H1 (cell line): ENCODE results near the gene MRPL41. TPM values are rescaled to one million over a fixed set of nuclear protein-coding genes. Genes with fewer than 3 reads are reported as not detected.

Source experiments
- BRCA1 ChIP-seq: IDR thresholded peaks from 2 replicates; pipeline ENCODE4 v1.6.1; 2012; ENCODE audit warnings: low read depth, low read length, improper control_type of control experiment
- FOSL1 ChIP-seq: IDR thresholded peaks from 2 replicates; pipeline ENCODE4 v1.6.1; 2011; ENCODE audit warnings: mild to moderate bottlenecking, low read depth, low read length, moderate library complexity; ENCODE audit not compliant: insufficient read depth
- HDAC2 ChIP-seq, 2 experiments: fragments of 300-600 bp in 1 of 2; sonication (generic) in 1 of 2; IDR thresholded peaks; 2 replicates each; pipeline ENCODE4 v1.6.1; 2011 to 2012; ENCODE audit warnings: low read depth in 2 of 2, low read length in 2 of 2, mild to moderate bottlenecking in 2 of 2, moderate library complexity in 2 of 2, borderline replicate concordance in 1 of 2, inconsistent platforms in 1 of 2
- HDAC6 ChIP-seq: IDR thresholded peaks from one replicate; pipeline ENCODE4 v1.7.1; 2012; ENCODE audit warnings: low read depth, mild to moderate bottlenecking, inconsistent platforms, low read length, moderate library complexity
- RAD21 ChIP-seq, 2 experiments: IDR thresholded peaks in 1 of 2; conservative IDR thresholded peaks in 1 of 2; 2 replicates each; pipeline ENCODE4 v1.6.1; 2011; ENCODE audit warnings: low read depth in 2 of 2, low read length in 2 of 2, improper control_type of control experiment in 1 of 2, inconsistent platforms in 1 of 2, mild to moderate bottlenecking in 1 of 2, moderate library complexity in 1 of 2
- RXRA ChIP-seq: IDR thresholded peaks from 2 replicates; pipeline ENCODE4 v1.6.1; 2011; ENCODE audit warnings: low read depth, mild to moderate bottlenecking, low read length, moderate library complexity; ENCODE audit not compliant: insufficient read depth
- SP2 ChIP-seq: IDR thresholded peaks from 2 replicates; pipeline ENCODE4 v1.6.1; 2012; ENCODE audit warnings: mild to moderate bottlenecking, low read length, inconsistent platforms
- SP4 ChIP-seq: IDR thresholded peaks from 2 replicates; pipeline ENCODE4 v1.6.1; 2012; ENCODE audit warnings: low read length, inconsistent platforms
- SUZ12 ChIP-seq: fragments of 200-600 bp; sonication (generic); IDR thresholded peaks from 2 replicates; pipeline ENCODE4 v1.6.1; 2012; ENCODE audit warnings: mild to moderate bottlenecking, inconsistent platforms, low read length, moderate library complexity, mixed read lengths
- polyA plus RNA-seq, 7 experiments: library from polyadenylated mRNA; depleted of rRNA in 3 of 7; stranded (reverse) in 5 of 7; unstranded in 2 of 7; fragments of >200 nt in 5 of 7; fragments of 200-250 nt in 2 of 7; gene quantifications; 1 replicate in 5 of 7; 2 replicates in 1 of 7; 4 replicates in 1 of 7; pipeline versions ENCODE4 v1.2.1 to v1.2.3, GENCODE V29; 2011 to 2013; ENCODE audit warnings: missing spikeins in 2 of 7, mixed read lengths in 2 of 7
- total RNA-seq: library from RNA; stranded (reverse); fragmentation: NEBNext Ultra II Directional; extraction: Animal tissue kit (Norgen Biotek cat#: 25700); gene quantifications from 2 replicates; pipeline ENCODE4 v1.2.1, GENCODE V29; 2021

MRPL41 gene
- total and polyA plus RNA-seq, 2 of the 8 experiments (the other 6 are each of a cell fraction or from before 2014, with no cell fraction given) = 47.2 to 58.1 TPM

- TF ChIP-seq HDAC6 (no peak), FOSL1 (no peak), RAD21 (IDR thresholded peaks at IDR 0.05 in 1 of 2, conservative IDR thresholded peaks at IDR 0.05 in 1 of 2; ENCODE audit: low read depth in 2 of 2, low read length in 2 of 2) (no peak), HDAC2 (IDR thresholded peaks at IDR 0.05; ENCODE audit: borderline replicate concordance in 1 of 2, low read depth in 2 of 2, low read length in 2 of 2) (no peak), SUZ12 (no peak), SP4 (no peak), BRCA1 (no peak), RXRA (no peak), SP2 (no peak)
These were observed 49.4 kb upstream of the MRPL41 start (continued) for GRCh38 chr9:137502008-137502911.
